Smooth muscle cell (in vitro differentiated cells): Measurements from ENCODE around the gene JAZF1. TPM values are rescaled to one million over a fixed set of nuclear protein-coding genes. Genes with fewer than 3 reads are reported as not detected.
A peak's percentile ranks its signal among the peaks of the same experiment; 100 is the strongest.

Source experiments
- DNase-seq: peaks from one replicate; lab custom pipeline; 2025; ENCODE audit not compliant: unreplicated experiment; lab: John Stamatoyannopoulos, UW
- H2AFZ ChIP-seq: fragments of 200-600 bp; sonication (generic); 2 replicates; pipeline ENCODE4 v1.6.0; 2016; ENCODE audit warnings: antibody characterized with exemption, low read depth, mild to moderate bottlenecking
- H3F3A ChIP-seq: fragments of 200-600 bp; sonication (generic); 2 replicates; pipeline ENCODE4 v1.6.0; 2017; ENCODE audit warnings: antibody characterized with exemption, low read depth
- H3K27ac ChIP-seq: fragments of 200-600 bp; sonication (generic); 2 replicates; pipeline ENCODE4 v1.5.1; 2016; ENCODE audit warnings: low read depth, mild to moderate bottlenecking
- H3K27me3 ChIP-seq: fragments of 200-600 bp; sonication (generic); 2 replicates; pipeline ENCODE4 v1.6.1; 2016; ENCODE audit warnings: low read depth, mild to moderate bottlenecking
- H3K36me3 ChIP-seq: fragments of 200-600 bp; sonication (generic); 2 replicates; pipeline ENCODE4 v1.5.1; 2016; ENCODE audit warnings: low read depth
- H3K4me1 ChIP-seq: fragments of 200-600 bp; sonication (generic); 2 replicates; pipeline ENCODE4 v1.5.1; 2016; ENCODE audit warnings: low read depth
- H3K4me2 ChIP-seq: fragments of 200-600 bp; sonication (generic); 2 replicates; pipeline ENCODE4 v1.6.0; 2016; ENCODE audit warnings: mild to moderate bottlenecking
- H3K4me3 ChIP-seq: fragments of 200-600 bp; sonication (generic); 2 replicates; pipeline ENCODE4 v1.5.1; 2016; ENCODE audit warnings: mild to moderate bottlenecking
- H3K79me2 ChIP-seq: fragments of 200-600 bp; sonication (generic); 2 replicates; pipeline ENCODE4 v1.6.0; 2016; ENCODE audit warnings: low read depth, mild to moderate bottlenecking
- H3K9ac ChIP-seq: fragments of 200-600 bp; sonication (generic); 2 replicates; pipeline ENCODE4 v1.6.0; 2016; ENCODE audit warnings: low read depth
- H3K9me3 ChIP-seq: fragments of 200-600 bp; sonication (generic); replicated peaks from 2 replicates; pipeline ENCODE4 v1.5.1; 2016; ENCODE audit warnings: low read depth
- H4K20me1 ChIP-seq: fragments of 200-600 bp; sonication (generic); 2 replicates; pipeline ENCODE4 v1.6.0; 2016; ENCODE audit warnings: low read depth
- WGBS: methylation state at CpG from one replicate; pipeline ENCODE4 v1.1.7; 2016; ENCODE audit warnings: low lambda C conversion rate; 5-methylcytosine and 5-hydroxymethylcytosine counted together
- polyA plus RNA-seq: library from polyadenylated mRNA; unstranded; fragments of >200 nt; fragmentation: Nextera tagmentation; extraction: Ambion mirVana; gene quantifications from 2 replicates; pipeline ENCODE4 v1.2.1, GENCODE V29; 2016
- total RNA-seq: library from RNA; depleted of rRNA; stranded (reverse); fragments of >200 nt; gene quantifications from 2 replicates; pipeline ENCODE4 v1.2.3, GENCODE V29; 2014
- TF ChIP-seq, protein P1 (sequence below): fragments of 200-600 bp; sonication (generic); IDR thresholded peaks from 2 replicates; pipeline ENCODE4 v1.5.1; 2017; ENCODE audit warnings: borderline replicate concordance, mild to moderate bottlenecking, antibody characterized with exemption; ENCODE audit not compliant: insufficient read depth, poor library complexity, severe bottlenecking

JAZF1 gene
- total and polyA plus RNA-seq, 2 experiments from 2014 or later, result 17.4 to 18.0 TPM

DNA sequence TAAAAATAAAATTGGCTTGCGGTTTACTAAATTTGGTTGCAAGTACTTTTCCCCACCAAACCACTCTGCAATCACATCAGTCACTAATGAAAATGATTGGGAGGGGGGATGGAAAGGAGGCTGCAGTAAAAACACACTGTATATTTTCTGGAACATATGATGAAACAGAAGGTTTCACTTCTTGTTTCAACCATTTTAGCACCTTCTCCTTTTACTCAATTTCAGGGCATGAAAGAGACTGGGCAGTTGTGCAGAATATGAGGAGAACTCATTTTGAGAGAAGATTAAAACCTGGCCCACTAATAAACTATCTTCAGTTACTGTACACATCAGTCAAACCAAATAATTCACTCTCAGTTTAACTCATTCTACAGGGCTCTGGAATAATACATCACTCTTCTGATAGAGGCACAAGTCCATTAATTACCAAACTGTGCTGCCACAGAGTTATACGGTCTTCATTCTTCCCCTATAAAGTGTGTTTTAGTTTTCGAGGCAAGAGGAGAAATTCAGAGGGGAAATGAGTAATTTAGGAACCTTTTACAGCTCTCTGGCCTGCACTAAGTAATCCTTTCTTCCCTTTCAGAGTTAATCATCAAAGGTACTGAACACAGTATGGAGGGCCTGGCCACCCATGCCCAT lies 25.5 kb downstream of the JAZF1 start:
- Histone ChIP-seq H3K27ac (peak overlapping the region; percentile 13), H3K27me3 (no peaks in the 10 kb centered on the region), H2AFZ (no peak overlapping the region), H3K4me1 (peaks cover 8% of the 10 kb centered on the region), H3K4me2 (peak overlapping the region; percentile 62), H3K4me3 (no peak overlapping the region), H3K9me3 (no peaks in the 10 kb centered on the region), H3K36me3 (no peaks in the 10 kb centered on the region), H3K79me2 (peaks cover 22% of the 10 kb centered on the region), H3K9ac (no peak overlapping the region), H4K20me1 (peaks cover 16% of the 10 kb centered on the region), H3F3A (no peaks in the 10 kb centered on the region)
- 53% methylated on average over 3 of the region's 3 CpGs for WGBS
- TF ChIP-seq, protein P1, sequence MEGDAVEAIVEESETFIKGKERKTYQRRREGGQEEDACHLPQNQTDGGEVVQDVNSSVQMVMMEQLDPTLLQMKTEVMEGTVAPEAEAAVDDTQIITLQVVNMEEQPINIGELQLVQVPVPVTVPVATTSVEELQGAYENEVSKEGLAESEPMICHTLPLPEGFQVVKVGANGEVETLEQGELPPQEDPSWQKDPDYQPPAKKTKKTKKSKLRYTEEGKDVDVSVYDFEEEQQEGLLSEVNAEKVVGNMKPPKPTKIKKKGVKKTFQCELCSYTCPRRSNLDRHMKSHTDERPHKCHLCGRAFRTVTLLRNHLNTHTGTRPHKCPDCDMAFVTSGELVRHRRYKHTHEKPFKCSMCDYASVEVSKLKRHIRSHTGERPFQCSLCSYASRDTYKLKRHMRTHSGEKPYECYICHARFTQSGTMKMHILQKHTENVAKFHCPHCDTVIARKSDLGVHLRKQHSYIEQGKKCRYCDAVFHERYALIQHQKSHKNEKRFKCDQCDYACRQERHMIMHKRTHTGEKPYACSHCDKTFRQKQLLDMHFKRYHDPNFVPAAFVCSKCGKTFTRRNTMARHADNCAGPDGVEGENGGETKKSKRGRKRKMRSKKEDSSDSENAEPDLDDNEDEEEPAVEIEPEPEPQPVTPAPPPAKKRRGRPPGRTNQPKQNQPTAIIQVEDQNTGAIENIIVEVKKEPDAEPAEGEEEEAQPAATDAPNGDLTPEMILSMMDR, result no peak
- DNase-seq, result no peak

DNA sequence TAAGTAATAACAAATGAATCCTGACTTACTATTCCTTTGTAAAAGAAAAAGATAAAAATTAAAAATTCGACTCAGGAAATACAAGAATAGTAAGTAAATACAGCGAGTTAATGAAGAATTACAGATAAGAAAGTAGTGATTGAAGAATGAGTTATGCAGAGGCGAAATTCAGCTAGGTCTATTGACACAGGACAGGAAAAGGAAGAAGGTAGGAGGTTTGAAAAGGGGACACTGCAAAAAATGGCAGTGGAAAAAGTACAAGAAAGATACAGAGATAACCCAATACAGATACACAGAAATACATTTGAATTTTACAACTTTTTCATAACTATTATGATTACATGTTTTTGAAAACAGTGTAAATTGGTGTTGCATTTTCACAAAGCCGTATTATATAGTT lies 28.0 kb downstream of the JAZF1 start:
- 72% methylated on average over 4 of the region's 4 CpGs for WGBS
- Histone ChIP-seq H3K79me2 (peaks cover 22% of the 10 kb centered on the region), H3K4me2 (peak overlapping the region; percentile 14)

GRCh38 chr7:28151965-28152364 lies 28.6 kb downstream of the JAZF1 start:
- no peak overlapping the region for H3K4me3 ChIP-seq
- peaks cover 8% of the 10 kb centered on the region for H3K4me1 ChIP-seq
- TF ChIP-seq, protein P1, result no peak
- 89% methylated on average over 4 of the region's 4 CpGs for WGBS
- H3K9me3 ChIP-seq, result no peaks in the 10 kb centered on the region
- no peak overlapping the region for H2AFZ ChIP-seq
- peaks cover 22% of the 10 kb centered on the region for H3K79me2 ChIP-seq
- DNase-seq, result no peak
- no peak overlapping the region for H3K27ac ChIP-seq
- H4K20me1 ChIP-seq, result peaks cover 28% of the 10 kb centered on the region
- H3F3A ChIP-seq, result no peaks in the 10 kb centered on the region
- H3K4me2 ChIP-seq, result no peak overlapping the region
- H3K36me3 ChIP-seq, result no peaks in the 10 kb centered on the region
- H3K9ac ChIP-seq, result no peak overlapping the region
- no peaks in the 10 kb centered on the region for H3K27me3 ChIP-seq

More for the DNA sequence above, 28.0 kb downstream of the JAZF1 start:
- no peak for DNase-seq
- H3K4me3 ChIP-seq, result no peak overlapping the region
- no peaks in the 10 kb centered on the region for H3K36me3 ChIP-seq
- H3K27me3 ChIP-seq, result no peaks in the 10 kb centered on the region
- no peaks in the 10 kb centered on the region for H3F3A ChIP-seq
- peaks cover 8% of the 10 kb centered on the region for H3K4me1 ChIP-seq
- no peak overlapping the region for H3K9ac ChIP-seq
- TF ChIP-seq, protein P1, result no peak
- no peak overlapping the region for H2AFZ ChIP-seq
- no peak overlapping the region for H3K27ac ChIP-seq
- H3K9me3 ChIP-seq, result no peaks in the 10 kb centered on the region
- H4K20me1 ChIP-seq, result peaks cover 28% of the 10 kb centered on the region
